Suprapubic skin (tissue), 3 donors: ENCODE measurements around the gene CCL26.

Source experiments
- EP300 ChIP-seq: sonication (generic); formaldehyde crosslinking; IDR thresholded peaks from one replicate; pipeline ENCODE4 v1.6.1; 2017; ENCODE audit warnings: antibody characterized with exemption
- TF ChIP-seq, protein P1 (sequence below), 2 donors: fragments of 200-600 bp in 1 of 2; fragments of 450-650 bp in 1 of 2; sonication (generic) in 1 of 2; IDR thresholded peaks; one replicate each; pipeline ENCODE4 v1.5.1; 2016 to 2019; ENCODE audit warnings: antibody characterized with exemption in 2 of 2, mild to moderate bottlenecking in 1 of 2, moderate library complexity in 1 of 2

- no peak for TF ChIP-seq EP300
- TF ChIP-seq, protein P1, sequence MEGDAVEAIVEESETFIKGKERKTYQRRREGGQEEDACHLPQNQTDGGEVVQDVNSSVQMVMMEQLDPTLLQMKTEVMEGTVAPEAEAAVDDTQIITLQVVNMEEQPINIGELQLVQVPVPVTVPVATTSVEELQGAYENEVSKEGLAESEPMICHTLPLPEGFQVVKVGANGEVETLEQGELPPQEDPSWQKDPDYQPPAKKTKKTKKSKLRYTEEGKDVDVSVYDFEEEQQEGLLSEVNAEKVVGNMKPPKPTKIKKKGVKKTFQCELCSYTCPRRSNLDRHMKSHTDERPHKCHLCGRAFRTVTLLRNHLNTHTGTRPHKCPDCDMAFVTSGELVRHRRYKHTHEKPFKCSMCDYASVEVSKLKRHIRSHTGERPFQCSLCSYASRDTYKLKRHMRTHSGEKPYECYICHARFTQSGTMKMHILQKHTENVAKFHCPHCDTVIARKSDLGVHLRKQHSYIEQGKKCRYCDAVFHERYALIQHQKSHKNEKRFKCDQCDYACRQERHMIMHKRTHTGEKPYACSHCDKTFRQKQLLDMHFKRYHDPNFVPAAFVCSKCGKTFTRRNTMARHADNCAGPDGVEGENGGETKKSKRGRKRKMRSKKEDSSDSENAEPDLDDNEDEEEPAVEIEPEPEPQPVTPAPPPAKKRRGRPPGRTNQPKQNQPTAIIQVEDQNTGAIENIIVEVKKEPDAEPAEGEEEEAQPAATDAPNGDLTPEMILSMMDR (IDR thresholded peaks at IDR 0.05) = peak in 1 of 2 donors; percentile 18
Observed at GRCh38 chr7:75756991-75757676, 14.9 kb downstream of the CCL26 start.
